Endometrial microvascular endothelial cells (primary cell): ENCODE measurements around the gene RABL2A. TPM values are rescaled to one million over a fixed set of nuclear protein-coding genes. Genes with fewer than 3 reads are reported as not detected.
"Not testable (repeated sequence)": the region's sequence is repeated elsewhere in the genome, so short reads cannot be mapped to it uniquely, and the experiment has no call there.

Experiments used
- in situ Hi-C: cut with HindIII; loops from 2 replicates; pipeline ENCODE4 v1.10.0; 2017; ENCODE audit warnings: low sequenced_read_pairs, low pct_unique_long_range_greater_than_20kb; ENCODE audit errors: inconsistent ontology term
- total RNA-seq: library from RNA; depleted of rRNA; stranded (reverse); fragments of >200 nt; gene quantifications from one replicate; pipeline ENCODE4 v1.2.3, GENCODE V29; 2015; ENCODE audit errors: inconsistent ontology term

Gene RABL2A
- total RNA-seq, 1 donor from 2014 or later, result 0.28 TPM

DNA sequence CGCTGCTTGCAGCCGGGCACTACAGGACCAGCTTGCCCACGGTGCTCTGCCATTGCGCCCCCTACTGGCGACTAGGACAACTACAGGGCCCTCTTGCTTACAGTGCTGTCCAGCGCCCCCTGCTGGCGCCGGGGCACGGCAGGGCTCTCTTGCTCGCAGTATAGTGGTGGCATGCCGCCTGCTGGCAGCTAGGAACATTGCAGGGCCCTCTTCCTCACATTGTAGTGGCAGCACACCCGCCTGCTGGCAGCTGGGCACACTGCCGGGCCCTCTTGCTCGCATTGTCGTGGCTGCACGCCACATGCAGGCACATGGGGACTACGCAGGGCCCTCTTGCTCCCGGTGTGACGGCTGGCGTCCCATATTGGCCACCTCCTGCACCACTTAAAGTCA, 23.0 kb upstream of the RABL2A start:
- in situ Hi-C loops, result not testable (repeated sequence)

DNA sequence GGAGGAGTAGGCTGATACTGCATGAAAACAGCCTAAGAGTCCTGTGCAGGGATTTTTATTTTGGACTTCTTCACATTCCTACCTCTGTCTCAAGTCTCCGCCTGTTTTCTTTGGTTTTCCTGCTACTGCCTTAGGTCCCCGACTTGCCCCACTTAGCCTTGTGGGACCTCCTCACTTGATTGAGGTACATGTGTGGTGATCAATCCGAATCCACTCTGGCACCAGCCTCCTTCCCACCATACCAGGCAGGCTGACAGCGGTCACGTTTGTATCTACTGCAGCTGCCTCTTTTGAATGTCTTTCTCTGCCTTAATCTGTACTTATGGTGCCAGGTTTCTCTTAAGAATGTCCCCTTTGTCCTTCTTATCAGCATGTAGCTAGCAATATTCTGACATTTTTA, 22.4 kb upstream of the RABL2A start:
- in situ Hi-C loops, result not testable (repeated sequence)

GRCh38 chr2:113606036-113606435, 21.0 kb upstream of the RABL2A start:
- in situ Hi-C loops, result not testable (repeated sequence)

- in situ Hi-C loops, result not testable (repeated sequence)
These were observed 17.2 kb upstream of the RABL2A start for GRCh38 chr2:113609822-113610221.

DNA sequence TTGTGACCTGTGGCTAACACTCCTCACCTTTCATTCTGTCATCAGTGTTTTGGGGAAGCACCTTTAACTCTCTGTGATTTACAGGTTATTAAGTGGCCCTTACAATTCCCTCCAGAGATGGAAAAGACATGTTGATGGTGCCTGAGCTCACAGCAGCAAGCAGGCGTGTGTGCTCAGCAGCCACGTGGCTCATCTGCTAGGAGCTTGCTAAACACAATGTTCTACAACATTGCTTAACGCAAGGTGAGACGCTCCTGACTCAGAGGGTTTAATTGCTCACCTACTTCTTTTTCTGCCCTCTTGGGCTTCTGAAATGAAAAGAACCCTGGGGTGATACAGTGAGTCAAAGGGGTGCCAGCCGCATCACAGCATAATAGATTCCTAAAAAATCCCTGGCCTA, 6.1 kb upstream of the RABL2A start:
- in situ Hi-C loops, result not testable (repeated sequence)

DNA sequence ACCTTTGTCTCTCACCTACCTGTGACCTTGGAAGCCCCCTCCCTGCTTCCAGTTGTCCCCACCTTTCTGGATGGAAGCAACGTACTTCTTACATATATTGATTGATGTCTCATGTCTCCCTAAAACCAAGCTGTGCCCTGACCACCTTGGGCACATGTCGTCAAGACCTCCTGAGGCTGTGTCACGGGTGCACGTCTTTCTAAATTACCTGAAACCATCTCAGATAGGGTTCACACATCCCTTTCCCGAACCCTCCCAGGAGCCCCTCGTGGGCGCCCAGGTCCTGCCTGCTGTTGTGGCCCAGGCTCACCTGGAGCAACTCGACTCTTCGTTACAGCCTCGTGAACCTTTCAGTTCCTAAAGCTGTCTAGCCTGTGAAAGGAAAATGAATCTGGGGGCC, 1.2 kb upstream of the RABL2A start:
- in situ Hi-C loops, result not testable (repeated sequence)

GRCh38 chr2:113632849-113633345, 5.8 kb downstream of the RABL2A start:
- in situ Hi-C loops, result not testable (repeated sequence)

DNA sequence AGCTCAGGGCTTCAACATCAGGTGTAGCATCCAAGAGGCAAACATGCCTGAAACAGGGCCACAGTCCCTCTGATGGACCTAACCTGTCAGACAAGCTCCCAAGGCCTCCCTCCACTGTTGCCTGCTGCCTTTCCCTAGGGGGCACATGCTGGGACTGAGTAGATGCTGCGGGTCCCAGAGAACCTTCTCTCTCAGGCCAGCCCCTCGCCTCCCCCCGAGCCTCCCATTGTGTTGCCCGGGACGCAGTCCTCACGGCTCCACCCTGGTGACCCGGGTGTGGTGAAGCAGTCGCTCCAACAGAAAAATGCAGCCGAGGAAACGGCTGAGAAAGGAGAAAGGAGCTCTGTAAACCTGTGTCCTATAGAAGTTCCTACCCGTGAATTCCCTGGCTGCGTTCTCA, 8.3 kb downstream of the RABL2A start:
- in situ Hi-C loops, result not testable (repeated sequence)

DNA sequence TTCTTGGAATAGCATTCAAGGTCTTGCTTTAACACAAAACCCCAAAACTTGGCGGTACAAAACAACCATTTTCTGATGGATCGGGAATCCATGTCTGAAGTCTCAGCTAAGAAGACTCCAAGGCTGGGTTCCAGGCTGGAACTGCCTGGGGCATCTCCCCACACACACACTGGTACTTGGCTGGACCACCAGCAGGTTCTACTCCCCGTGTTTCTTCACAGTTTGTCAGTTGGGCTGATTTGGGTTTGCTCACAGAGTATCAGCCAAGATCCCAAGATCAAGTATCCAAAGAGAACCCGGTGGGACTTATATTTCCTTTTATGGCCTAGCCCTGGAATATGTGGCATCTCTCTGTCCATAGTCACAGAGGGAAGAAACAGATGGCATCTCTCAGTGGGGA, 9.2 kb downstream of the RABL2A start:
- in situ Hi-C loops, result not testable (repeated sequence)

DNA sequence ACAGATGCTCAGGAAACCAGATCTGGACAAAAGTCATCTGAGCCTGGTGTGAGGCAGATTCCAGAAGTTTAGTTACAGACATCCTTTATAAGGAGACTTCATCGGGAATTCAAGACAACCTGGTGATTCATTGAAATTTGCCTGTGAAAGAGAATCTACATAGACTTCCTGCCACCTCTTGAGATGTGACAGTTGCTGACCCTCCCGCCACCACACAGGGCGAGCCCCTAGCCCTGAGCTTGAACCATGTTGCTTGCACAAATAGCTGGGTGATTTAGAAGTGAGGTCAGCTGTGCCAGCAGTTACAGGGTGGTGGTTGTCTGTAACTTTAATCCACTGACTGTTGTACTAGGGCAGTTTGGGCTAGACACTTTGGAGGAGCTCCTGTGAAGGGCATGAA, 11.0 kb downstream of the RABL2A start:
- in situ Hi-C loops, result not testable (repeated sequence)

- in situ Hi-C loops, result not testable (repeated sequence)
These were observed 19.2 kb downstream of the RABL2A start for GRCh38 chr2:113646217-113646616.

- in situ Hi-C loops, result not testable (repeated sequence)
These were observed 24.1 kb downstream of the RABL2A start for GRCh38 chr2:113650834-113651815.

GRCh38 chr2:113652599-113652998, 25.5 kb downstream of the RABL2A start:
- in situ Hi-C loops, result not testable (repeated sequence)

DNA sequence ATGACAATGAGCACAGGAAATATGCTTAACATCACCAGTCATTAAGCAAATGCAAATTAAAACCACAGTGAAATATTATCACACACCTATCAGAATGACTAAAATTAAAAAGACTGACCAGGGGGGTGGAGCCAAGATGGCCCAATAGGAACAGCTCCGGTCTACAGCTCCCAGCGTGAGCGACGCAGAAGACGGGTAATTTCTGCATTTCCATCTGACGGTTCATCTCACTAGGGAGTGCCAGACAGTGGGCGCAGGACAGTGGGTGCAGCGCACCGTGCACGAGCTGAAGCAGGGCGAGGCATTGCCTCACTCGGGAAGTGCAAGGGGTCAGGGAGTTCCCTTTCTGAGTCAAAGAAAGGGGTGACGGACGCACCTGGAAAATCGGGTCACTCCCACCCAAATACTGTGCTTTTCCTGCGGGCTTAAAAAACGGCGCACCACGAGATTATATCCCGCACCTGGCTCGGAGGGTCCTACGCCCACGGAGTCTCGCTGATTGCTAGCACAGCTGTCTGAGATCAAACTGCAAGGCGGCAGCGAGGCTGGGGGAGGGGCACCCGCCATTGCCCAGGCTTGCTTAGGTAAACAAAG, 29.1 kb downstream of the RABL2A start:
- in situ Hi-C loops, result not testable (repeated sequence)

DNA sequence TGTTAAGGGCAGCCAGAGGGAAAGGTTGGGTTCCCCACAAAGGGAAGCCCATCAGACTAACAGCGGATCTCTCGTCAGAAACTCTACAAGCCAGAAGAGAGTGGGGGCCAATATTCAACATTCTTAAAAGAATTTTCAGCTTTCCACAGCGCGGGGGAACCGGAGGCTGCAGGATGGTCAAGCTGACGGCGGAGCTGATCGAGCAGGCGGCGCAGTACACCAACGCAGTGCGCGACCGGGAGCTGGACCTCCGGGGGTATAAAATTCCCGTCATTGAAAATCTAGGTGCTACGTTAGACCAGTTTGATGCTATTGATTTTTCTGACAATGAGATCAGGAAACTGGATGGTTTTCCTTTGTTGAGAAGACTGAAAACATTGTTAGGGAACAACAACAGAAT, 30.7 kb downstream of the RABL2A start:
- in situ Hi-C loops, result not testable (repeated sequence)

DNA sequence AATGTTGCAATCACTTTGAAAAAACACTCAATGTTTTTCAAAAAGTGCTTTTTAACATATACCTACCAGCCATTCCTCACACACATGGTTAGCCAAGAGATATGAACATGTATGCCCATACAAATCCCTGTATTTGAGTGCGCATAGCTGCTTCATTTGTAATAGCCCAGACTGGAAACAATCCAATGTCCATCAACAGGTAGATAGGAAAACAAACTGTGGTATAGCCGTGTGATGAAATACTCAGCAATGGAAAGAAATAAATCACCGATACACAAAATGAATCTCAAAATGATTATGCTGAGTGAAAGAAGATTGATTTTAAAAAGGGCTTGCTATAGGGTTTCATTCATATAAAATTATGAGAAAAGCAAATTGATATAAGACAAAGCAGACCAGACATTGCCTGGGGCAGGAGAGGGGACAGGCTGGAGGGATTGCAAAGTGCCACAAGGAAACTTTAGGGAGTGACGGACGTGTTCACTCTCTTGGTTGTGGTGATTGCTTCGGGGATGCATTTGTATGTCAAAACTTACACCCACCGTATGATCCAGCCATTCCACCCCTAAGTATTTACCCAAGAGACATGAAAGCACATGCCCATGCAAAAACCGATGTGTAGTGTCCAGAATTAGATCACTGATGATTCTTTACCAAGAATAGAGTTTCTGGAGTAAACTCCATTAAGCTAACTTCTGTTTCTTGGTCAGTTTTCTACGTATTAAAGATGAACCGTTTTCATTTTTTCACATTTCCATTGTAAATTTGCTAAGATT, 36.4 kb downstream of the RABL2A start:
- in situ Hi-C loops, result not testable (repeated sequence)

GRCh38 chr2:113664761-113665533, 37.9 kb downstream of the RABL2A start:
- in situ Hi-C loops, result not testable (repeated sequence)

DNA sequence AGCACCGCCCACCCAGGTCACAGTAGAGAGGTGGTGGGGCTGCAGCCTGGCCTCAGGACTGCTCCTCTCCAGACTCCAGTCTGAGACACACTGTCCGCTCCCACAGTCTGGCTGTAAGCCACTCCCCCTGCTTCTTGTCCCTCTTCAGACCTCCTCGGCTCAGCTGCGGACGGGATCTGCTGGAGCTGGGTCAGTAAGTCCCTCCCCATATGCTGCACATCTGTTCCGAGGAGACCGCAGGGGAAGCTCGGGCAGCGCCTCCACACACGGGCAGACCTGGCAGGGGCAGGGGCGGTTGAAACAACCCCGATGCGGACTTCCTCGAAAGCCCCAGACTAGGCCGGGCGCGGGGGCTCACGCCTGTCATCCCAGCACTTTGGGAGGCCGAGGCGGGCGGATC, 41.9 kb downstream of the RABL2A start:
- in situ Hi-C loops, result not testable (repeated sequence)
